K562 (cell line): Measurements from ENCODE around the gene MYB. TPM values are rescaled to one million over a fixed set of nuclear protein-coding genes. Genes with fewer than 3 reads are reported as not detected.

Source experiments
- ARID1B ChIP-seq: fragments of 450-650 bp; IDR thresholded peaks from 2 replicates; pipeline ENCODE4 v1.6.1; 2016; ENCODE audit warnings: antibody characterized with exemption, mild to moderate bottlenecking, inconsistent platforms
- ATF7 ChIP-seq: fragments of 450-650 bp; IDR thresholded peaks from 2 replicates; pipeline ENCODE4 v1.7.1; 2014; ENCODE audit warnings: mild to moderate bottlenecking, moderate library complexity
- C11orf30 ChIP-seq: fragments of 450-650 bp; IDR thresholded peaks from 2 replicates; pipeline ENCODE4 v1.6.1; 2016; ENCODE audit warnings: low read depth, mild to moderate bottlenecking
- MAFK ChIP-seq: IDR thresholded peaks from 2 replicates; pipeline ENCODE4 v1.6.1; 2011; ENCODE audit warnings: low read length, improper control_type of control experiment
- MTA1 ChIP-seq: fragments of 450-650 bp; IDR thresholded peaks from 2 replicates; pipeline ENCODE4 v1.6.1; 2017; ENCODE audit warnings: borderline replicate concordance
- PHB ChIP-seq: fragments of 250-450 bp; sonication (Bioruptor Pico); IDR thresholded peaks from 2 replicates; pipeline ENCODE4 v1.5.0; 2021
- PTBP1 ChIP-seq: fragments of 200-400 bp; formaldehyde crosslinking; IDR thresholded peaks from 2 replicates; pipeline ENCODE4 v1.6.1; 2017; ENCODE audit warnings: low read depth, low read length
- TAF1 ChIP-seq: IDR thresholded peaks from 2 replicates; pipeline ENCODE4 v1.6.1; 2011; ENCODE audit warnings: mild to moderate bottlenecking, low read length, moderate library complexity; ENCODE audit not compliant: insufficient read depth, control insufficient read depth, severe bottlenecking; ENCODE audit errors: extremely low read depth
- ZNF134 ChIP-seq: fragments of 250-450 bp; sonication (Bioruptor Pico); conservative IDR thresholded peaks from 2 replicates; pipeline ENCODE4 v1.4.0; 2020
- polyA plus RNA-seq, 8 experiments: library from polyadenylated mRNA; depleted of rRNA in 4 of 8; stranded (reverse) in 5 of 8; unstranded in 3 of 8; fragments of >200 nt; fragmentation: Nextera tagmentation in 2 of 8; fragmentation: Illumina TruSeq in 1 of 8; extraction: Ambion mirVana in 2 of 8; extraction: Trizol in 1 of 8; gene quantifications; 2 replicates each; pipeline versions ENCODE4 v1.2.1 to v1.2.3, GENCODE V29; 2011 to 2014; ENCODE audit warnings: inconsistent platforms in 1 of 8, missing spikeins in 1 of 8
- total RNA-seq, 7 experiments: library from RNA; depleted of rRNA in 6 of 7; stranded (reverse); fragments of >200 nt in 6 of 7; fragmentation: Illumina TruSeq in 2 of 7; extraction: Trizol in 2 of 7; gene quantifications; 2 replicates each; pipeline versions ENCODE4 v1.2.1 to v1.2.3, GENCODE V29; 2011 to 2021; ENCODE audit warnings: low replicate concordance in 1 of 7
- TF ChIP-seq, protein P1 (sequence below): IDR thresholded peaks from 2 replicates; pipeline ENCODE4 v1.6.1; 2011; ENCODE audit not compliant: insufficient read length; ENCODE audit errors: extremely low read depth
- TF ChIP-seq, protein P2 (sequence below), 2 experiments: fragments of 450-650 bp in 1 of 2; sonication (generic) in 1 of 2; formaldehyde crosslinking in 1 of 2; IDR thresholded peaks in 1 of 2; conservative IDR thresholded peaks in 1 of 2; 2 replicates each; pipeline versions ENCODE4 v1.6.1 to v1.8.1; 2016 to 2023; ENCODE audit warnings: mild to moderate bottlenecking in 2 of 2, moderate library complexity in 2 of 2, inconsistent platforms in 1 of 2, missing genetic modification reagents in 1 of 2
- TF ChIP-seq, protein P3 (sequence below): fragments of 450-650 bp; formaldehyde crosslinking; IDR thresholded peaks from 2 replicates; pipeline ENCODE4 v1.4.0; 2022; ENCODE audit warnings: mild to moderate bottlenecking, moderate library complexity
- TF ChIP-seq, protein P4 (sequence below): sonication (generic); formaldehyde crosslinking; IDR thresholded peaks from 2 replicates; pipeline ENCODE4 v1.8.0; 2023; ENCODE audit warnings: mild to moderate bottlenecking, missing genetic modification reagents
- TF ChIP-seq, protein P5 (sequence below), 2 experiments: fragments of 450-650 bp in 1 of 2; sonication (generic) in 1 of 2; formaldehyde crosslinking in 1 of 2; IDR thresholded peaks; 2 replicates each; pipeline versions ENCODE4 v1.7.1 to v1.9.0; 2016 to 2022; ENCODE audit warnings: inconsistent platforms in 1 of 2, mild to moderate bottlenecking in 1 of 2, missing genetic modification reagents in 1 of 2

MYB gene
- total and polyA plus RNA-seq, 9 of the 15 experiments (the other 6 are each of a cell fraction or from before 2014, with no cell fraction given) = 35.8 to 218 (median 140) TPM

DNA sequence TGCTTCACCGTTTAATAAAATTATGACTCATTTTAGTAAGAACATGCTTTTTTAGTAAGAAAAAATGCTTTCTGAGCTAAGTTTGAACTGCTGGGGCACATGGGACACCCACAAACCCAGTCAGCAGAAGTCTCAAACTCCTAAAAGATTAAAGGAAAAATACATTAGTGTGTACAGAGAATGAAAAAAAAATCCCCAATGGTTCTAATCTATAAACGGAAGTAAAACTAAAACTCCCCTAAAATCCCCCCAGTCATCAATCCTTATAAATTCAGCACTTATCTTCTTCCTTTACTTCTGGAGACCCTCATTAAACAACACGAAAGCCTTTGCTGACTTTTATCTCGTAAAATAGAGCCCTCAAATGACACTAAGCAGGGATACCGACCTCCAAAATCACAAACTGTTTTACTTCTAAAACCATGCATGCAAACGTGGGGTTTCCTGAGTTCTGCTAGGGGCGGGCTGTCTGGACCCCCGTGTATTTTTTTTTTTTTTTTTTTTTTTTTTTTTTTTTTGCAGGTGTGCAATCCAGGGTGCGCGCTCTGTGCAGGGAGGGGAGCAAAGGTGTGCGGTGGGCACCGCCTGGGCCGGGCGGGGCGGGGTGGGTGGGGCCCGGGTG, 1.1 kb upstream of the MYB start (continued):
- TF ChIP-seq, protein P1, sequence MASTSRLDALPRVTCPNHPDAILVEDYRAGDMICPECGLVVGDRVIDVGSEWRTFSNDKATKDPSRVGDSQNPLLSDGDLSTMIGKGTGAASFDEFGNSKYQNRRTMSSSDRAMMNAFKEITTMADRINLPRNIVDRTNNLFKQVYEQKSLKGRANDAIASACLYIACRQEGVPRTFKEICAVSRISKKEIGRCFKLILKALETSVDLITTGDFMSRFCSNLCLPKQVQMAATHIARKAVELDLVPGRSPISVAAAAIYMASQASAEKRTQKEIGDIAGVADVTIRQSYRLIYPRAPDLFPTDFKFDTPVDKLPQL = no peak
- TF ChIP-seq MTA1 (0 out of 2 replicates have a peak, but pooled peaks have one; percentile 10), ATF7 (no peak), MAFK (no peak), PHB (CRISPR knock-in tag) (no peak), ZNF134 (CRISPR knock-in tag) (no peak), TAF1 (no peak), PTBP1 (no peak), C11orf30 (0 out of 2 replicates have a peak, but pooled peaks have one; percentile 39), ARID1B (no peak)
- TF ChIP-seq, protein P2, sequence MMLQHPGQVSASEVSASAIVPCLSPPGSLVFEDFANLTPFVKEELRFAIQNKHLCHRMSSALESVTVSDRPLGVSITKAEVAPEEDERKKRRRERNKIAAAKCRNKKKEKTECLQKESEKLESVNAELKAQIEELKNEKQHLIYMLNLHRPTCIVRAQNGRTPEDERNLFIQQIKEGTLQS (IDR thresholded peaks at IDR 0.05) = peak; percentile 24; the same call in 1 of the 2 replicates
- TF ChIP-seq, protein P2 (CRISPR knock-in tag; conservative IDR thresholded peaks at IDR 0.05) = no peak
- TF ChIP-seq, protein P3, sequence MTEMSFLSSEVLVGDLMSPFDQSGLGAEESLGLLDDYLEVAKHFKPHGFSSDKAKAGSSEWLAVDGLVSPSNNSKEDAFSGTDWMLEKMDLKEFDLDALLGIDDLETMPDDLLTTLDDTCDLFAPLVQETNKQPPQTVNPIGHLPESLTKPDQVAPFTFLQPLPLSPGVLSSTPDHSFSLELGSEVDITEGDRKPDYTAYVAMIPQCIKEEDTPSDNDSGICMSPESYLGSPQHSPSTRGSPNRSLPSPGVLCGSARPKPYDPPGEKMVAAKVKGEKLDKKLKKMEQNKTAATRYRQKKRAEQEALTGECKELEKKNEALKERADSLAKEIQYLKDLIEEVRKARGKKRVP (CRISPR knock-in tag) = no peak
- TF ChIP-seq, protein P4, sequence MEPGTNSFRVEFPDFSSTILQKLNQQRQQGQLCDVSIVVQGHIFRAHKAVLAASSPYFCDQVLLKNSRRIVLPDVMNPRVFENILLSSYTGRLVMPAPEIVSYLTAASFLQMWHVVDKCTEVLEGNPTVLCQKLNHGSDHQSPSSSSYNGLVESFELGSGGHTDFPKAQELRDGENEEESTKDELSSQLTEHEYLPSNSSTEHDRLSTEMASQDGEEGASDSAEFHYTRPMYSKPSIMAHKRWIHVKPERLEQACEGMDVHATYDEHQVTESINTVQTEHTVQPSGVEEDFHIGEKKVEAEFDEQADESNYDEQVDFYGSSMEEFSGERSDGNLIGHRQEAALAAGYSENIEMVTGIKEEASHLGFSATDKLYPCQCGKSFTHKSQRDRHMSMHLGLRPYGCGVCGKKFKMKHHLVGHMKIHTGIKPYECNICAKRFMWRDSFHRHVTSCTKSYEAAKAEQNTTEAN (CRISPR knock-in tag) = no peak
- TF ChIP-seq, protein P5, sequence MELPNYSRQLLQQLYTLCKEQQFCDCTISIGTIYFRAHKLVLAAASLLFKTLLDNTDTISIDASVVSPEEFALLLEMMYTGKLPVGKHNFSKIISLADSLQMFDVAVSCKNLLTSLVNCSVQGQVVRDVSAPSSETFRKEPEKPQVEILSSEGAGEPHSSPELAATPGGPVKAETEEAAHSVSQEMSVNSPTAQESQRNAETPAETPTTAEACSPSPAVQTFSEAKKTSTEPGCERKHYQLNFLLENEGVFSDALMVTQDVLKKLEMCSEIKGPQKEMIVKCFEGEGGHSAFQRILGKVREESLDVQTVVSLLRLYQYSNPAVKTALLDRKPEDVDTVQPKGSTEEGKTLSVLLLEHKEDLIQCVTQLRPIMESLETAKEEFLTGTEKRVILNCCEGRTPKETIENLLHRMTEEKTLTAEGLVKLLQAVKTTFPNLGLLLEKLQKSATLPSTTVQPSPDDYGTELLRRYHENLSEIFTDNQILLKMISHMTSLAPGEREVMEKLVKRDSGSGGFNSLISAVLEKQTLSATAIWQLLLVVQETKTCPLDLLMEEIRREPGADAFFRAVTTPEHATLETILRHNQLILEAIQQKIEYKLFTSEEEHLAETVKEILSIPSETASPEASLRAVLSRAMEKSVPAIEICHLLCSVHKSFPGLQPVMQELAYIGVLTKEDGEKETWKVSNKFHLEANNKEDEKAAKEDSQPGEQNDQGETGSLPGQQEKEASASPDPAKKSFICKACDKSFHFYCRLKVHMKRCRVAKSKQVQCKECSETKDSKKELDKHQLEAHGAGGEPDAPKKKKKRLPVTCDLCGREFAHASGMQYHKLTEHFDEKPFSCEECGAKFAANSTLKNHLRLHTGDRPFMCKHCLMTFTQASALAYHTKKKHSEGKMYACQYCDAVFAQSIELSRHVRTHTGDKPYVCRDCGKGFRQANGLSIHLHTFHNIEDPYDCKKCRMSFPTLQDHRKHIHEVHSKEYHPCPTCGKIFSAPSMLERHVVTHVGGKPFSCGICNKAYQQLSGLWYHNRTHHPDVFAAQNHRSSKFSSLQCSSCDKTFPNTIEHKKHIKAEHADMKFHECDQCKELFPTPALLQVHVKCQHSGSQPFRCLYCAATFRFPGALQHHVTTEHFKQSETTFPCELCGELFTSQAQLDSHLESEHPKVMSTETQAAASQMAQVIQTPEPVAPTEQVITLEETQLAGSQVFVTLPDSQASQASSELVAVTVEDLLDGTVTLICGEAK (IDR thresholded peaks at IDR 0.05) = peak; percentile 33; the same call in 1 of the 2 replicates
- TF ChIP-seq, protein P5 (CRISPR knock-in tag; IDR thresholded peaks at IDR 0.05) = no peak
